Caco-2 (cell line): ENCODE data around the gene PLEKHG7. TPM values are rescaled to one million over a fixed set of nuclear protein-coding genes. Genes with fewer than 3 reads are reported as not detected.

ENCODE experiments used
- BruUV-seq: library from RNA; stranded (reverse); fragments of 400-500 nt; replicated peaks from 2 replicates; lab custom pipeline; 2021; lab: Mats Ljungman, UMichigan
- CTCF ChIA-PET: fragments of 300-600 bp; sonication (Branson Sonifier 250); formaldehyde crosslinking; loops from one replicate; lab custom pipeline; 2022; ENCODE audit warnings: antibody characterized with exemption; lab: Charles Lee
- POLR2A ChIA-PET: fragments of 300-600 bp; sonication (Branson Sonifier 250); formaldehyde crosslinking; loops from one replicate; lab custom pipeline; 2022; ENCODE audit warnings: antibody characterized with exemption; lab: Charles Lee
- DNase-seq, 2 experiments: peaks; one replicate each; pipeline versions ENCODE4 v3.0.0 to v3.0.0-alpha.2; 2020 to 2022
- H3K27me3 ChIP-seq: replicated peaks from 2 replicates; pipeline ENCODE4 v1.6.0; 2011; ENCODE audit warnings: low read length; ENCODE audit not compliant: control insufficient read depth, insufficient read depth
- H3K36me3 ChIP-seq: 2 replicates; pipeline ENCODE4 v1.5.1; 2011; ENCODE audit warnings: low read length; ENCODE audit not compliant: control insufficient read depth, insufficient read depth
- H3K4me1 ChIP-seq: fragments of 250-450 bp; sonication (Bioruptor Pico); 2 replicates; pipeline ENCODE4 v1.5.1; 2020; ENCODE audit warnings: mild to moderate bottlenecking
- H3K4me3 ChIP-seq: 2 replicates; pipeline ENCODE4 v1.5.1; 2011; ENCODE audit warnings: low read depth, mild to moderate bottlenecking, control low read depth, low read length
- H3K9me3 ChIP-seq: fragments of 250-450 bp; sonication (Bioruptor Pico); 2 replicates; pipeline ENCODE4 v1.5.1; 2020; ENCODE audit warnings: mild to moderate bottlenecking, moderate library complexity
- H3K27ac Mint-ChIP-seq: one replicate; pipeline ENCODE4 v1.8.0; 2022; ENCODE audit warnings: mixed read lengths; ENCODE audit not compliant: unreplicated experiment
- H3K27me3 Mint-ChIP-seq: one replicate; pipeline ENCODE4 v1.8.0; 2022; ENCODE audit warnings: mixed read lengths; ENCODE audit not compliant: insufficient read depth, unreplicated experiment
- H3K36me3 Mint-ChIP-seq: one replicate; pipeline ENCODE4 v1.8.0; 2022; ENCODE audit warnings: mild to moderate bottlenecking, mixed read lengths; ENCODE audit not compliant: insufficient read depth, unreplicated experiment
- H3K4me1 Mint-ChIP-seq: one replicate; pipeline ENCODE4 v1.8.0; 2022; ENCODE audit warnings: low read depth, mixed read lengths; ENCODE audit not compliant: unreplicated experiment
- H3K4me3 Mint-ChIP-seq: one replicate; pipeline ENCODE4 v1.8.0; 2022; ENCODE audit warnings: mild to moderate bottlenecking, moderate library complexity, mixed read lengths; ENCODE audit not compliant: unreplicated experiment
- H3K9me3 Mint-ChIP-seq: one replicate; pipeline ENCODE4 v1.8.0; 2022; ENCODE audit warnings: mixed read lengths; ENCODE audit not compliant: unreplicated experiment
- intact Hi-C: fragments of 100-400 bp; cut with micrococcal nuclease; formaldehyde crosslinking; loops from one replicate; pipeline ENCODE4 v1.10.0; 2022; ENCODE audit not compliant: unreplicated experiment
- total RNA-seq: library from RNA; stranded (reverse); gene quantifications from 2 replicates; pipeline ENCODE4 v1.2.3, GENCODE V29; 2022
- TF ChIP-seq, protein P1 (sequence below), 2 experiments: fragments of 200-600 bp in 1 of 2; IDR thresholded peaks; 1 replicate in 1 of 2; 2 replicates in 1 of 2; pipeline versions ENCODE4 v1.5.1 to v1.8.0; 2011 to 2022; ENCODE audit warnings: antibody characterized with exemption in 1 of 2, control low read depth in 1 of 2, inconsistent platforms in 1 of 2, low read depth in 1 of 2, low read length in 1 of 2, mild to moderate bottlenecking in 1 of 2, moderate library complexity in 1 of 2; ENCODE audit not compliant: insufficient read depth in 1 of 2, severe bottlenecking in 1 of 2, unreplicated experiment in 1 of 2

Gene PLEKHG7
- total RNA-seq, 1 experiment from 2014 or later, result 0.23 TPM

DNA sequence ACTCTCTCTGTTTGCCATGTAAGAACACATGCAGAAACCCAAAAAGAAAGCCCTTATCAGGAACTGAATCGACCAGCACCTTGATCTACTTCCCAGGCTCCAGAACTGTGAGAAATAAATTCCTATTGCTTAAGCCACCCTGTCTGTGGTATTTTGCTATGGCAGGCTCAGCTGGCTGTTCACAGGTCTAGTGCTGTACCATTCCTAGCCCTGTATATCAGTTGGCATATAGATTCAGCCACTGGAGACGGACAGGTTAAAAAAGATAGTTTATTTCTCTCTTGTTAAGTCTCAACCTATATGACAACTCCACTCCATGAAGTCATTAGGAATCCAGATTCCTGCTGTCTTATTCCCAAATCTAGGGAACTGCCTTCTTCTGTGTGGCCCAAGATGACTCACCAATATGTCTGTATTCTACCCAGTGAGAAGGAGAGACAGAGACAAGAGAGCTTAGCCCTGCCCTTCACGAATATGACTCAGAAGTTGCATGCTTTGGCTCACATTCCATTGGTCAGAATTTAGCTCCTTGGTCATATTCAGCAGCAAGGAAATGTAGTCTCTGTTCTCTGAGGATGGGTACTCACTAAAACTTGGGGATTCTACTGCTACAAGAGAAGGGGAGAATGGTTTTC is 57.0 kb downstream of the PLEKHG7 start:
- Histone ChIP-seq H3K4me1 (no peaks in the 10 kb centered on the region), H3K4me3 (no peak overlapping the region), H3K36me3 (no peaks in the 10 kb centered on the region), H3K9me3 (no peaks in the 10 kb centered on the region), H3K27me3 (no peaks in the 10 kb centered on the region)
- CTCF ChIA-PET, result no interaction called here
- Mint-ChIP-seq H3K9me3 (no peaks in the 10 kb centered on the region), H3K36me3 (peaks cover 11% of the 10 kb centered on the region), H3K4me1 (no peaks in the 10 kb centered on the region), H3K4me3 (no peak overlapping the region), H3K27ac (no peak overlapping the region), H3K27me3 (peaks cover 3% of the 10 kb centered on the region)
- POLR2A ChIA-PET, result no interaction called here
- intact Hi-C loops, result no loop called here
- DNase-seq, result no peak
- BruUV-seq, result no TSS peak
- TF ChIP-seq, protein P1, sequence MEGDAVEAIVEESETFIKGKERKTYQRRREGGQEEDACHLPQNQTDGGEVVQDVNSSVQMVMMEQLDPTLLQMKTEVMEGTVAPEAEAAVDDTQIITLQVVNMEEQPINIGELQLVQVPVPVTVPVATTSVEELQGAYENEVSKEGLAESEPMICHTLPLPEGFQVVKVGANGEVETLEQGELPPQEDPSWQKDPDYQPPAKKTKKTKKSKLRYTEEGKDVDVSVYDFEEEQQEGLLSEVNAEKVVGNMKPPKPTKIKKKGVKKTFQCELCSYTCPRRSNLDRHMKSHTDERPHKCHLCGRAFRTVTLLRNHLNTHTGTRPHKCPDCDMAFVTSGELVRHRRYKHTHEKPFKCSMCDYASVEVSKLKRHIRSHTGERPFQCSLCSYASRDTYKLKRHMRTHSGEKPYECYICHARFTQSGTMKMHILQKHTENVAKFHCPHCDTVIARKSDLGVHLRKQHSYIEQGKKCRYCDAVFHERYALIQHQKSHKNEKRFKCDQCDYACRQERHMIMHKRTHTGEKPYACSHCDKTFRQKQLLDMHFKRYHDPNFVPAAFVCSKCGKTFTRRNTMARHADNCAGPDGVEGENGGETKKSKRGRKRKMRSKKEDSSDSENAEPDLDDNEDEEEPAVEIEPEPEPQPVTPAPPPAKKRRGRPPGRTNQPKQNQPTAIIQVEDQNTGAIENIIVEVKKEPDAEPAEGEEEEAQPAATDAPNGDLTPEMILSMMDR (IDR thresholded peaks at IDR 0.05; ENCODE audit: insufficient read depth in 1 of 2, low read depth in 1 of 2, low read length in 1 of 2, severe bottlenecking in 1 of 2, unreplicated experiment in 1 of 2), result no peak

DNA sequence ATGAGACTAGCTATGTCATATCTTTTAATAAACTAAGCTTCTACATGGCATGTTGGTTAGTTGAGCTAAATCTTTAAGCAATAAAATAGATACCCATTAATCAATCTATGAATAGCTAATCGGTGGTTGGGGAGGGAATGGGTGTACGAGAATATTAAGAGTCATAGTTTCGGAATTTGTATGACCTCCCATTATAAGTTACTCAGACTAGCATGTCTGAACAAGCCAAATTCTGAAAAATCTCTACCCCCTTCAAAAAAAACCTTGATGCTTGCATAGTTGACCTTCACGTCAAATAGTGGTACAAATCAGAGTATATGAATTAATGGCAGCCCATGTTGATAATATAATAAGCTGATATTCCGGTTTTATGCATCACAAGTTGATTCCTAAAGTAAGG is 60.0 kb downstream of the PLEKHG7 start:
- no peak for DNase-seq
- CTCF ChIA-PET, result no interaction called here
- H3K27me3 ChIP-seq, result no peaks in the 10 kb centered on the region
- no peaks in the 10 kb centered on the region for H3K36me3 ChIP-seq
- H3K9me3 ChIP-seq, result no peaks in the 10 kb centered on the region
- Mint-ChIP-seq H3K27me3 (no peaks in the 10 kb centered on the region), H3K9me3 (no peaks in the 10 kb centered on the region), H3K36me3 (peaks cover 19% of the 10 kb centered on the region), H3K4me1 (no peaks in the 10 kb centered on the region), H3K27ac (no peak overlapping the region), H3K4me3 (no peak overlapping the region)
- POLR2A ChIA-PET, result no interaction called here
- no peaks in the 10 kb centered on the region for H3K4me1 ChIP-seq
- no TSS peak for BruUV-seq
- intact Hi-C loops, result no loop called here
- H3K4me3 ChIP-seq, result no peak overlapping the region
- TF ChIP-seq, protein P1 (IDR thresholded peaks at IDR 0.05; ENCODE audit: insufficient read depth in 1 of 2, low read depth in 1 of 2, low read length in 1 of 2, severe bottlenecking in 1 of 2, unreplicated experiment in 1 of 2), result no peak

DNA sequence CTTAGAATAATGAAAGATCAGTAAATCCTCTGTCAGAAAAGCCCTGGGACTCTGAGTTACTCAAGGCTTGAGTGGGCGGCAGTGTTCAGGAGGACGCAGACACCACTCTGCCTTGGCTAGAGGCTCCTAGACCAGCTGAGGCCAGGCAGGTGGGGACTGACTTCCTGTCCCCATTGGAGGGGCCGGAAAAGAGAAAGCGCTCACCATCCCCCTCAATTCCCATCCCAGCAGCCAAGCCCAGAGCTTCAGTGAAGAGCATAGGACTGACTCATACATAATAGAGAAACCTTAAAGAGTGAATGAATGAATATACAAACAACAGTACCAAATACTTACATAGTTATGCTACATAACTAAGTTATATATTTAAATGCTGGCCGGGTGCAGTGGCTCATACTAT is 62.0 kb downstream of the PLEKHG7 start:
- H3K4me1 ChIP-seq, result no peaks in the 10 kb centered on the region
- ChIA-PET CTCF (no interaction called here), POLR2A (no interaction called here)
- Mint-ChIP-seq H3K27ac (no peak overlapping the region), H3K4me1 (no peaks in the 10 kb centered on the region), H3K9me3 (no peaks in the 10 kb centered on the region), H3K4me3 (no peak overlapping the region), H3K27me3 (no peaks in the 10 kb centered on the region), H3K36me3 (peaks cover 23% of the 10 kb centered on the region)
- TF ChIP-seq, protein P1 (IDR thresholded peaks at IDR 0.05; ENCODE audit: insufficient read depth in 1 of 2, low read depth in 1 of 2, low read length in 1 of 2, severe bottlenecking in 1 of 2, unreplicated experiment in 1 of 2), result no peak
- BruUV-seq, result no TSS peak
- no peaks in the 10 kb centered on the region for H3K36me3 ChIP-seq
- intact Hi-C loops, result no loop called here
- no peaks in the 10 kb centered on the region for H3K9me3 ChIP-seq
- no peak overlapping the region for H3K4me3 ChIP-seq
- no peak for DNase-seq
- no peaks in the 10 kb centered on the region for H3K27me3 ChIP-seq
